AG09319 (cell line): ENCODE measurements around the gene KHDC4.
A peak's percentile ranks its signal among the peaks of the same experiment; 100 is the strongest.

Experiments used
- DNase-seq: peaks from one replicate; pipeline ENCODE4 v3.0.0-alpha.2; 2010; ENCODE audit warnings: low read depth; ENCODE audit errors: extremely low read depth
- TF ChIP-seq, protein P1 (sequence below): IDR thresholded peaks from 2 replicates; pipeline ENCODE4 v1.5.1; 2011; ENCODE audit warnings: low read depth, mild to moderate bottlenecking, inconsistent platforms, low read length, moderate library complexity

The KHDC4 gene

GRCh38 chr1:155978325-155978972, 44.2 kb upstream of the KHDC4 start, which contains the start of gene ARHGEF2:
Gene ARHGEF2 (minus strand): TSS chr1:155978547. CDS start chr1:155978427, 120 bp downstream.
- no peak for DNase-seq
- TF ChIP-seq, protein P1, sequence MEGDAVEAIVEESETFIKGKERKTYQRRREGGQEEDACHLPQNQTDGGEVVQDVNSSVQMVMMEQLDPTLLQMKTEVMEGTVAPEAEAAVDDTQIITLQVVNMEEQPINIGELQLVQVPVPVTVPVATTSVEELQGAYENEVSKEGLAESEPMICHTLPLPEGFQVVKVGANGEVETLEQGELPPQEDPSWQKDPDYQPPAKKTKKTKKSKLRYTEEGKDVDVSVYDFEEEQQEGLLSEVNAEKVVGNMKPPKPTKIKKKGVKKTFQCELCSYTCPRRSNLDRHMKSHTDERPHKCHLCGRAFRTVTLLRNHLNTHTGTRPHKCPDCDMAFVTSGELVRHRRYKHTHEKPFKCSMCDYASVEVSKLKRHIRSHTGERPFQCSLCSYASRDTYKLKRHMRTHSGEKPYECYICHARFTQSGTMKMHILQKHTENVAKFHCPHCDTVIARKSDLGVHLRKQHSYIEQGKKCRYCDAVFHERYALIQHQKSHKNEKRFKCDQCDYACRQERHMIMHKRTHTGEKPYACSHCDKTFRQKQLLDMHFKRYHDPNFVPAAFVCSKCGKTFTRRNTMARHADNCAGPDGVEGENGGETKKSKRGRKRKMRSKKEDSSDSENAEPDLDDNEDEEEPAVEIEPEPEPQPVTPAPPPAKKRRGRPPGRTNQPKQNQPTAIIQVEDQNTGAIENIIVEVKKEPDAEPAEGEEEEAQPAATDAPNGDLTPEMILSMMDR = peak; percentile 27

DNA sequence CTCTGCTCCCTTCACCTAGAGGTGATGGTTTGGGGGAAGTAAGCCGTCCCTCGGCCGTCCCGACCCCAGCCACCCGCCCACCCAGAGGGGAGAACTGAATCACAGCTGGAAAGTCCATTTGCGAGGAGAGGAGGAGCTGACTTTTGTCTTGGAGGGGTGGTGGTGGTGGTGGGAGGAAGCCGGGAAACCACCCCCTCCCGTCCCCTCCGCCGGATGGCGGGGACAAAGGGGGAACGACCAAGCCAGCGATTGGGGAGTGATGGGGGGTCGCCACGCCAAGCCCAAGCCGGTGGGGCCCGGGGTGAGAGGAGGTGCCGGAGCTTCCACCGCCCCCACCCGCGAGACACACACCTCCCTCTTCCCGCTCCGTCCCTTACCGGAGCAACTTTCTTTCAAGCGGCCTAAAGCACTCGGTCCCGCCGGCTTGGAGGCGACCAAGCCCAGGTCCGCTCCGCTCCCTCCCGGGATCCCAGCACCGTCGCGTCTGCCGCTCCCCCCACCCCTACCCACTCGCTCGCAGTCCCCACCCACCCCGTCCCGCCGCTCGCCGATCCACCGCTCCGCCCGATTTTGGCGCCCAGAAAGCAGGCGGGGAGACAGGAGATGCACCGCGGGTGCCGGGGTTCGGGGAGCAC, 43.6 kb upstream of the KHDC4 start:
- no peak for DNase-seq
- TF ChIP-seq, protein P1 = no peak

DNA sequence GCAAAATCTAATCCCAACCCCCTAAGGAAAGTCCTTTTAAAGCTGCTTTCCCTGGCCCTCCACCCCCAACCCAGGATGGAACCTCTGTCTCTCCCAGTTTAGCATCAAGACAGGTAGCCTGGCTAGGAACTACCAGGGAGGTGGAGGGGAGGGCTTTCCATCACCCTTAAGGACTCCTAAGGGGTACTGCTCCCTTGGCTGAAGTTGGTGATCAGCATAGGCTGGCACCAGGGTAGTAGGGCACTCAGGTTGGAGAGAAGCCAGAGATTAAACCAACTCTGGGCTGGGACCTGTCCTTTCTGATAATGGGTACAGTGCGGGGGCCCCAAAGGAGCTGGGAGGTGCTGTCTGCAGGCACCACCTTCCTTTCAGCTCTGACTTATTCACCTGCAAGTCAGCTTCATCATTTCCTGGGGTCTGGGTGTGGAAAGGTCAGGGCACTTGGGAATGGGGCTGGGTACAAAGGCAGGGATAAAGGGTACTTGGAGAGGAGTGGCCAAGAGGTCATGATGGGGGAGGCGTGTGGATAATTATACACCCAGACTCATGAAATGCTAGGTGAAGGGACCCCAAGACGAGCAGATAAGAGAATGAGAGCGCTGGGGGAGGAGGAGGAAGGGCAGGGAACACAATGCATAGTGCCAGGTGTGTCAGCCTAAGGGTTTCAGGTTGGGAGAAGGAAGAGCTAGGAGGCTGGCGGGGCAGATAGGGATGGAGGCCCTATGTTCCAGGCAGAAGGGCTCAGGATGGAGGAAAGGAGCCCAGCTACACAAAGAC, 42.9 kb upstream of the KHDC4 start:
- no peak for DNase-seq
- TF ChIP-seq, protein P1 = no peak

GRCh38 chr1:155976062-155976912, 42.1 kb upstream of the KHDC4 start:
- TF ChIP-seq, protein P1 = no peak
- peak; percentile 59 for DNase-seq

DNA sequence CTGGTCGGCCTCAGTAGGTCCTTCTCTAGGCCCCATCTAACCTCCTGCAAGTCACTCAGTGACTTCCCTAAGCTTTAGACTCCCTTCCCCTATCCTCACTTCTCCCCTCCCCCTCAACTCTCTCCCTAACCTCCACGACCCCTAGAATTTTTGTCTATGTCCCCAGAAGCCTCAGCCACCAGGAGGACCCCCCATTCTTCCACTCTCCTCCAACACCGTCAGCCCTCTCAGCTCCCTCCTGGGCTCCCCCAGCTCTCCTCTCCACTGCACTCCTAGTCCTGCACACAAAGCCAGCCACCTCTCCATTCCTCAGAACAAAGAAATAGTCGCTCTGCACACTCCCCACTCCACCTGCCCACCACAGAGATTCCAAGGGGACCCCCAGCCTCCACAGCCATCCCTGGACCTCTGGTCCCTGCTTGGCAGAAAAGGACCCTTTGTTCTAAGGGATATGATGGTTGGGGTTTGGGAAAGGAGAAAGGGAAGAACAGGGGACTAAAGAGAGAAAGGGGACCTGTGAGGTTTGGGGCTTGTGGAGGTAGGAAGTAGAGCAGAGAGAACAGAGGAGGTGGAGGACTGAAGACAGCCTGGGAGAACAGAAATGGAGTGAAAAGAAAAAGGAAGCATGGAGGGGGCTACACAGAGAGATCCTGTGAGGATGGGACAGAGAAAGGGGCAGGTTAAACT, 41.3 kb upstream of the KHDC4 start:
- no peak for DNase-seq
- TF ChIP-seq, protein P1 = no peak

- DNase-seq = no peak
- TF ChIP-seq, protein P1 = no peak
These were observed 40.2 kb upstream of the KHDC4 start for GRCh38 chr1:155974208-155975115.
